Heart right ventricle (tissue), 16 donors: ENCODE data around the gene HLCS. TPM values are rescaled to one million over a fixed set of nuclear protein-coding genes. Genes with fewer than 3 reads are reported as not detected.

ENCODE experiments used
- ATAC-seq, 8 donors: fragments of 200-7000 bp; cut with Tn5 transposase; one replicate each; pipeline ENCODE4 v1.9.1; 2020; ENCODE audit warnings: mild to moderate bottlenecking in 8 of 8, moderate library complexity in 8 of 8, moderate number of reproducible peaks in 1 of 8
- DNase-seq, 2 donors: peaks; one replicate each; pipeline ENCODE4 v3.0.0-alpha.2; 2020
- H3K27ac ChIP-seq, 10 donors: fragments of 200-600 bp; sonication (generic) in 2 of 10; one replicate each; pipeline versions ENCODE4 v1.5.0 to v1.8.0; 2020 to 2022; ENCODE audit warnings: mild to moderate bottlenecking in 3 of 10
- H3K27me3 ChIP-seq, 7 donors: fragments of 200-600 bp; one replicate each; pipeline ENCODE4 v1.8.0; 2021 to 2022; ENCODE audit warnings: mild to moderate bottlenecking in 2 of 7
- H3K36me3 ChIP-seq, 9 donors: fragments of 200-600 bp; sonication (generic) in 1 of 9; one replicate each; pipeline versions ENCODE4 v1.5.0 to v1.8.0; 2020 to 2022; ENCODE audit warnings: mild to moderate bottlenecking in 2 of 9
- H3K4me1 ChIP-seq, 9 donors: fragments of 200-600 bp; sonication (generic) in 1 of 9; one replicate each; pipeline versions ENCODE4 v1.5.0 to v1.8.0; 2020 to 2022; ENCODE audit warnings: mild to moderate bottlenecking in 4 of 9
- H3K4me3 ChIP-seq, 10 donors: fragments of 200-600 bp; sonication (generic) in 2 of 10; one replicate each; pipeline versions ENCODE4 v1.5.0 to v1.8.0; 2020 to 2022; ENCODE audit warnings: mild to moderate bottlenecking in 7 of 10, moderate library complexity in 2 of 10
- H3K9me3 ChIP-seq, 11 donors: fragments of 200-600 bp in 10 of 11; sonication (generic) in 2 of 11; one replicate each; pipeline versions ENCODE4 v1.5.0 to v1.8.0; 2013 to 2022; ENCODE audit warnings: mild to moderate bottlenecking in 2 of 11, control low read depth in 1 of 11, moderate library complexity in 1 of 11
- CTCF ChIP-seq, 9 donors: fragments of 200-600 bp; sonication (generic) in 2 of 9; IDR thresholded peaks; one replicate each; pipeline versions ENCODE4 v1.5.0 to v1.8.0; 2021 to 2022; ENCODE audit warnings: antibody characterized with exemption in 9 of 9, mild to moderate bottlenecking in 5 of 9, moderate library complexity in 1 of 9
- WGBS, 2 donors: extraction: QIAGEN DNeasy Blood & Tissue Kit; methylation state at CpG; one replicate each; pipeline ENCODE4 v1.1.7; 2013; ENCODE audit warnings: inconsistent platforms in 1 of 2; 5-methylcytosine and 5-hydroxymethylcytosine counted together
- intact Hi-C, 10 donors: fragments of 100-400 bp; cut with DNase I; formaldehyde crosslinking; loops; one replicate each; pipeline versions ENCODE4 v1.11.1 to v1.14.2; 2022
- polyA plus RNA-seq, 2 donors: library from polyadenylated mRNA; stranded (reverse); fragments of 200-250 nt; gene quantifications; one replicate each; pipeline ENCODE4 v1.2.3, GENCODE V29; 2013
- total RNA-seq, 10 donors: library from RNA; stranded (reverse); fragmentation: NEBNext Ultra II Directional in 3 of 10; extraction: Animal tissue kit (Norgen Biotek cat#: 25700) in 3 of 10; gene quantifications; one replicate each; pipeline versions ENCODE4 v1.2.1 to v1.2.4, GENCODE V29; 2021 to 2023
- donor health status: Arrhythmogenic right ventricular cardiomyopathy.
- donor health status: ischemic (EF 13 %, LVEDD 7.1; RV severe dilation, severe dysfunction).
- donor health status: healthy with polysubstance abuse.
- donor health status: DM: no; HTN: yes; CAD: no.
- donor health status: DM: no; HTN: no; CAD: no.
- donor health status: ischemic (EF 25% LVEDD 6.9; RV normal size, moderate dysfunction).
- donor health status: ischemic (EF 25% LVEDD 5.7; RV mildly dilated, moderate dysfunction).
- donor health status: healthy.
- donor health status: DM: yes; HTN: yes; CAD: no.
- donor health status: Ischemic cardiomyopathy.
- donor health status: ischemic (EF 35%, LVEDD 5.7; RV mildly dilated, moderate dysfunction).
- donor health status: nonischemic (EF 11% LVEDD 7.7; RV severe dilation, severe dysfunction).
- donor health status: DM: yes; HTN: yes; CAD: no.
- donor health status: PGD.
- donor health status: ischemic (EF 29% LVEDD 5.4; RV normal size, mild dysfunction).
- donor health status: nonischemic (EF 23%, LVEDD 6.1; RV moderate dilation, normal function).

The HLCS gene
- total and polyA plus RNA-seq, 12 donors, result 2.0 to 9.6 (median 6.7) TPM

GRCh38 chr21:36908260-36908908, 58.1 kb downstream of the HLCS start:
- H3K27ac ChIP-seq, result no peak overlapping the region
- H3K4me1 ChIP-seq, result peaks cover 0 to 4% (median 0%) of the 10 kb centered on the region in 9 donors
- 80 to 94% methylated on average over 3 of the region's 3 CpGs for WGBS, 2 donors
- no peak overlapping the region for H3K4me3 ChIP-seq
- H3K27me3 ChIP-seq, result no peaks in the 10 kb centered on the region
- no peaks in the 10 kb centered on the region for H3K9me3 ChIP-seq
- no peaks in the 10 kb centered on the region for H3K36me3 ChIP-seq
- intact Hi-C loops, result no loop called here
- no peak for ATAC-seq
- no peak for DNase-seq
- TF ChIP-seq CTCF (IDR thresholded peaks at IDR 0.05), result no peak

- no peak overlapping the region for H3K27ac ChIP-seq
- ATAC-seq (no peak), DNase-seq (no peak)
- no peak overlapping the region for H3K4me3 ChIP-seq
- no peaks in the 10 kb centered on the region for H3K9me3 ChIP-seq
- 92 to 93% methylated on average over 3 of the region's 3 CpGs for WGBS, 2 donors
- no peak for TF ChIP-seq CTCF (IDR thresholded peaks at IDR 0.05)
- no peaks in the 10 kb centered on the region for H3K36me3 ChIP-seq
- intact Hi-C loops, result no loop called here
- no peaks in the 10 kb centered on the region for H3K4me1 ChIP-seq
- no peaks in the 10 kb centered on the region for H3K27me3 ChIP-seq
These were observed 62.3 kb downstream of the HLCS start for GRCh38 chr21:36904093-36904666.

- no peaks in the 10 kb centered on the region for H3K36me3 ChIP-seq
- H3K27me3 ChIP-seq, result no peaks in the 10 kb centered on the region
- H3K4me3 ChIP-seq, result no peak overlapping the region
- no peak overlapping the region for H3K27ac ChIP-seq
- WGBS, 2 donors, result 80 to 85% methylated on average over 5 of the region's 5 CpGs
- intact Hi-C loops, result no loop called here
- no peaks in the 10 kb centered on the region for H3K4me1 ChIP-seq
- H3K9me3 ChIP-seq, result no peaks in the 10 kb centered on the region
- DNase-seq (no peak), ATAC-seq (no peak)
- no peak for TF ChIP-seq CTCF (IDR thresholded peaks at IDR 0.05)
These were observed 63.7 kb downstream of the HLCS start for GRCh38 chr21:36902793-36903192.

GRCh38 chr21:36902331-36902730, 64.1 kb downstream of the HLCS start:
- no peak for DNase-seq
- WGBS, 2 donors, result 83 to 92% methylated on average over 8 of the region's 8 CpGs
- H3K4me1 ChIP-seq, result no peaks in the 10 kb centered on the region

More at GRCh38 chr21:36902331-36902730, 64.1 kb downstream of the HLCS start:
- no peak for TF ChIP-seq CTCF (IDR thresholded peaks at IDR 0.05)
- no peak overlapping the region for H3K4me3 ChIP-seq
- H3K9me3 ChIP-seq, result no peaks in the 10 kb centered on the region
- intact Hi-C loops, result no loop called here
- H3K27ac ChIP-seq, result no peak overlapping the region
- H3K27me3 ChIP-seq, result no peaks in the 10 kb centered on the region
- no peaks in the 10 kb centered on the region for H3K36me3 ChIP-seq
- ATAC-seq, result no peak
